ENCODE results near the gene SPARCL1.
A peak's percentile ranks its signal among the peaks of the same experiment; 100 is the strongest.

SPARCL1 gene

DNA sequence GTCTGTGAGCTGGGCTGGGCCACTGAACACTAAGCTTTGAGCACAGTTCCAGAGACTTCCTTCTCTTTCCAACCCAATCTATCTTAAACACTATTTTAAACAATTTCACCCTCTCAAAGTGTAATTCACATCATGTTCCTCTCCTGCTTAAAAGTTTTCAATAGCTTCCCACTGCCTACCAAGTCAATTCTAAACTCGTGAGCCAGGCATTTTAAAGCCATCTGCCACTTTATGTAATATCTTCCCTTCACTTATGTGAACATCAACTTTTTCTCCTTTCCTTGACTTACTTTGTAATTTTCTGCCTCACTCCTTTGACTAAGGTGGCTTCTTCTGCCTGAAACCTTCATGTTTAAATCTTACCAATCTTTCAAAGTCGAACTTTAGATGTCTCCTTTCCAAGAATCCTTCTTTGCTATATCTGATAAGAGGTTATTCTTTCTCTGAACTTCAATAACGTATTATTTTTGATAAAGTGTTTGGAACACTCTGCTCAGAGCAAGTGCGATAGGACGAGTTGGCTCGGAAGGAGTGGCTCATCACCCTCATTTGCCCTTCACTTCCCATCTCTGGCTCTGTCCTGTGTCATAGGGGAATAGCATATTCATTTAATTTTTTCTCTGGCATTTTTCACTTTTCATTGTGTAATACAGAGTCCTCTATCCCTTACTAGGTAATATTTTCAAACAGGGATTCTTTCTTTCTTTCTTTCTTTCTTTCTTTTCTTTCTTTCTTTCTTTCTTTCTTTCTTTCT is 13.0 kb upstream of the SPARCL1 start:
- DNase-seq (ENCODE audit: low read depth in 2 of 2) = no peak
- no peak overlapping the region for H3K4me3 ChIP-seq (replicated peaks in 1 of 2; ENCODE audit: low read depth in 2 of 2, low read length in 2 of 2)
- TF ChIP-seq, protein P1, sequence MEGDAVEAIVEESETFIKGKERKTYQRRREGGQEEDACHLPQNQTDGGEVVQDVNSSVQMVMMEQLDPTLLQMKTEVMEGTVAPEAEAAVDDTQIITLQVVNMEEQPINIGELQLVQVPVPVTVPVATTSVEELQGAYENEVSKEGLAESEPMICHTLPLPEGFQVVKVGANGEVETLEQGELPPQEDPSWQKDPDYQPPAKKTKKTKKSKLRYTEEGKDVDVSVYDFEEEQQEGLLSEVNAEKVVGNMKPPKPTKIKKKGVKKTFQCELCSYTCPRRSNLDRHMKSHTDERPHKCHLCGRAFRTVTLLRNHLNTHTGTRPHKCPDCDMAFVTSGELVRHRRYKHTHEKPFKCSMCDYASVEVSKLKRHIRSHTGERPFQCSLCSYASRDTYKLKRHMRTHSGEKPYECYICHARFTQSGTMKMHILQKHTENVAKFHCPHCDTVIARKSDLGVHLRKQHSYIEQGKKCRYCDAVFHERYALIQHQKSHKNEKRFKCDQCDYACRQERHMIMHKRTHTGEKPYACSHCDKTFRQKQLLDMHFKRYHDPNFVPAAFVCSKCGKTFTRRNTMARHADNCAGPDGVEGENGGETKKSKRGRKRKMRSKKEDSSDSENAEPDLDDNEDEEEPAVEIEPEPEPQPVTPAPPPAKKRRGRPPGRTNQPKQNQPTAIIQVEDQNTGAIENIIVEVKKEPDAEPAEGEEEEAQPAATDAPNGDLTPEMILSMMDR (IDR thresholded peaks at IDR 0.05; ENCODE audit: low read depth, low read length) = no peak

DNA sequence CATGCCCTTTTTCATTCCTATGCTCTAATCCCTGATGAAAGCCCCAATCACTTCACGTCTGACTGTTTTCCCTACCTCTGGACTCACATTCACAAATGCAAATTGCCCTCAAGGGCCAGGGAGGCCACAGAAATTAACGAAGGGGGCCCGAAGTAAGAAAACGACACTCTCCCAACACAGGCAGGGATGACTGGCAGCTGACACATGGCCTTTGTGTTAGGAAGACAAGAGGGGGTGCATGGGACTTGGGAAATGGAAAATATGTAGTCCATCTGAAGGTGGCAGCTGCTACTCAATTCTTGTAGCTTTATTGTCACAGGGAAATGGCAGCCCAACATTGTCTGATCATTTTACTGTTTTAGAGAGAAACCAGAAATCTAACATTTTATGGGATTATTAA is 12.3 kb upstream of the SPARCL1 start:
- no peak for DNase-seq (ENCODE audit: low read depth in 2 of 2)
- TF ChIP-seq, protein P1 (IDR thresholded peaks at IDR 0.05; ENCODE audit: low read depth, low read length) = no peak
- no peak overlapping the region for H3K4me3 ChIP-seq (replicated peaks in 1 of 2; ENCODE audit: low read depth in 2 of 2, low read length in 2 of 2)

DNA sequence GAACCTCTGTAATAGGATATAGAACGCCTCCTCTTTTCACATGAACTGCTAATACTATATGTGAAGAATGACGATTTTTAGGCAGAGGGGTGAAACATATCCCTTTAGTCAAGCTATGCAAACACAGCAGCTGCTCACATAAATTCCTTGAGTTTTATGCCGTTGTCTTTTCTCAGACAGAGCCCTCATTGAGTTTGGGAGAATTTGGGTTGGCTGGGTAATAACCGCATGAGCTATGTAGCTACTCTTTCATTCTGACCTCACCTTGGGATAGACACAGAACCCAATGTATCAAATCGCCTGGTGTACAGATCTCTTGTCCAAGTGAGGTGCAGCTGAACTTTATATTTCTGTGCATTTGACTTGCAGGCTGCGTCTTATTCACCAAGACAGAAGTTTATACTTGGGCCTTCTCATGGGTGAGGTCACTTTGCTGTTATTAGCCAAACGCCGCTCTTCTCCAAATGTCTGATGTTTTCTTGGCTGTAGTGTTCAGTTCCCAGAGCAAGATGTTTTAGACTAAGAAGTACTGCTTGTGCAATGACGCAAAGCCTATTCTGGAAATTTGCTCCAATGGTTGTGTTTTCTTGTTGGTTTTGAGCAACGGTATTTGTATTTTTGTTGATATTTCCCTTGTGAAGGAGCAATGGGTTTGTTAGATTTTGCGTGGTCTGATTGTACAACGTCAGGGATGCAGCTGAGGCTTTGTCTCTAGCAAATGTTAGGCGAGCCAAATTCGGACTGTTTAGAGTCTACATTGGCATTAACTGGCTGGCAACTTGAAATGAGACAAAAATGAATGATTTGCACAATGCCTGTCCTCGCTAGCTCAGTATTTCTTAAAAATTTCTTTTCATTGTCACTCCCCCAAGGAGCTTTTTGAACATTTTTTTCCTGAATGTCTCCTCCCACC is 11.2 kb upstream of the SPARCL1 start:
- TF ChIP-seq, protein P1 (IDR thresholded peaks at IDR 0.05; ENCODE audit: low read depth, low read length) = no peak
- peak; percentile 38 to 88 for DNase-seq (ENCODE audit: low read depth in 2 of 2)
- no peak overlapping the region for H3K4me3 ChIP-seq (replicated peaks in 1 of 2; ENCODE audit: low read depth in 2 of 2, low read length in 2 of 2)

DNA sequence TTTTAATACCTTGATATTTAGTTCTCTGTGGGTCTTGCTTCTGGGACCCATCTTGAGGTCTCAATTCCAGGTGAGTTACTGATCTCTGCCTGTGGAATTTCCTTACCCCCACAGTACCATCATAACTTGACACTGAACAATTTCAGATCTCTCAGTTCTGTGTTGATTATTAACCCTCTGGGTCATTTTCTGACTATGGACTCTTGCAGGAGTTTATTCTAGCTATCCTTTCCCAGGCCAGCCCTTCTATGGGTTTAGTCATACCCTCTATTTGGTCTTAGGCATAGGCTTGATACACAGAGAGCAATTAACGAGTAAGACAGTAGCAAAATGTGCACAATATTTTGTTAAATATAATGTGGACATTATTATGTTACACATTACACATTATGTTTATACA is 3.7 kb upstream of the SPARCL1 start:
- no peak for DNase-seq (ENCODE audit: low read depth in 2 of 2)
- no peak overlapping the region for H3K4me3 ChIP-seq (replicated peaks in 1 of 2; ENCODE audit: low read depth in 2 of 2, low read length in 2 of 2)
- TF ChIP-seq, protein P1 (IDR thresholded peaks at IDR 0.05; ENCODE audit: low read depth, low read length) = no peak

DNA sequence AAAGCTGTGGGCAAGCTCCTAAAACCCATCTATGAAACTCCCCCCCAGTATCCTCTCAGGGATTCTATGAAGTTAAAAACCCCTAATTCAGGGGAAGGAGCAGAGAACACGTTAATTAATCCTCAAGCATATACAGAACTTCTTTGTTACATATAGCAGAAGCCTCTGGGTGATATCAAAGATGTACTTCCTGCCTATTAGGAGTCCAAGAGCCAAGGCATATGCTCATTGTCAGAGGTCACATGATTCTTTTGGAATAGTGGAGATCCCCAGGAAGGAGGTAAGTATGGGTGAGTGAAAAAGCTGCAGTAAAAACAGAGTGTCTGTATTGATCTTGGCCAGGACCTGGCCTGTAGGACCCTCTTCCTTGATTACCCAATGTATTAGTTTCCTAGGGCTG is 2.9 kb upstream of the SPARCL1 start:
- TF ChIP-seq, protein P1 (IDR thresholded peaks at IDR 0.05; ENCODE audit: low read depth, low read length) = no peak
- no peak overlapping the region for H3K4me3 ChIP-seq (replicated peaks in 1 of 2; ENCODE audit: low read depth in 2 of 2, low read length in 2 of 2)
- peak in 1 of 2 donors; percentile 39 for DNase-seq (ENCODE audit: low read depth in 2 of 2)

DNA sequence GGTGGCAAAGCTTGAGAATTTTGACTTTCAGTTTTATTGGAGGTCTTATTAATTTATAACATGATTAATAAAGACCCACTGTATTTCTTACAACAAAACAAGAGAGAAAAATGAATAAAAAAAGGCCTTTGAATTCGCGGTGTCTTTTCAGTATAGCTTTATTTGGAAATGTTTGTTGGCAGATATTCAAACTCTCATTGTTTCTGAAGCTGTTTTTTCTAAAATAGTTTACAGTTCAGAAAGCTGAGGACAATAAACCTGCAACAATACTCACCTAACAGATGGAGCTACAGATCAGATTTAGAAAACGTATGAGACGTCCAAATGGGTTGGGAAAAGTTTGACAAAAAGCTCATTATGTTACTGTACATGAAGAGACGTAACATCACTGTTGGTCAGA is 2.4 kb upstream of the SPARCL1 start:
- DNase-seq (ENCODE audit: low read depth in 2 of 2) = peak in 1 of 2 donors; percentile 36
- H3K4me3 ChIP-seq (replicated peaks in 1 of 2; ENCODE audit: low read depth in 2 of 2, low read length in 2 of 2) = no peak overlapping the region
- TF ChIP-seq, protein P1 (IDR thresholded peaks at IDR 0.05; ENCODE audit: low read depth, low read length) = no peak
